HG02798 (cell line): ENCODE measurements around the gene MPZ.
"Not testable (repeated sequence)": the region's sequence is repeated elsewhere in the genome, so short reads cannot be mapped to it uniquely, and the experiment has no call there.

Source experiments
- ATAC-seq: cut with Tn5 transposase; IDR thresholded peaks from one replicate; pipeline ENCODE4 v1.9.1; 2021; ENCODE audit warnings: mild to moderate bottlenecking; ENCODE audit not compliant: unreplicated experiment, poor library complexity

The MPZ gene

GRCh38 chr1:161258439-161259344, 51.1 kb downstream of the MPZ start, which contains the start of gene PCP4L1:
Gene PCP4L1 (plus strand): TSS chr1:161258745. CDS start chr1:161258975, 230 bp downstream.
- ATAC-seq: peak; percentile 57

DNA sequence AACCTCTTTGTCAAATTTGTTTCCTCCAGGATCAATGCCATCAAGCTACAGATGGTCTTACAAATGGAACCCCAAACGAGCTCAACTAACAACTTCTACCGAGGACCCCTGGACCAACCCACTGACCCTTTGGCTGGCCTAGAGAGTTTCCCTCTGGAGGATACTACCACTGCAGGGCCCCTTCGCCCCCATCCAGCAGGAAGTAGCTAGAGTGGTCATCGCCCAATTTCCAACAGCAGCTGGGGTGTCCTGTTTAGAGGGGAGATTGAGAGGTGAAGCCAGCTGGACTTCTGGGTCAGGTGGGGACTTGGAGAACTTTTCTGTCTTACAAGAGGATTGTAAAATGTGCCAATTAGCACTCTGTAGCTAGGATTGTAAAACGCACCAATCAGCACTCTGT, 52.7 kb downstream of the MPZ start:
- not testable (repeated sequence) for ATAC-seq

DNA sequence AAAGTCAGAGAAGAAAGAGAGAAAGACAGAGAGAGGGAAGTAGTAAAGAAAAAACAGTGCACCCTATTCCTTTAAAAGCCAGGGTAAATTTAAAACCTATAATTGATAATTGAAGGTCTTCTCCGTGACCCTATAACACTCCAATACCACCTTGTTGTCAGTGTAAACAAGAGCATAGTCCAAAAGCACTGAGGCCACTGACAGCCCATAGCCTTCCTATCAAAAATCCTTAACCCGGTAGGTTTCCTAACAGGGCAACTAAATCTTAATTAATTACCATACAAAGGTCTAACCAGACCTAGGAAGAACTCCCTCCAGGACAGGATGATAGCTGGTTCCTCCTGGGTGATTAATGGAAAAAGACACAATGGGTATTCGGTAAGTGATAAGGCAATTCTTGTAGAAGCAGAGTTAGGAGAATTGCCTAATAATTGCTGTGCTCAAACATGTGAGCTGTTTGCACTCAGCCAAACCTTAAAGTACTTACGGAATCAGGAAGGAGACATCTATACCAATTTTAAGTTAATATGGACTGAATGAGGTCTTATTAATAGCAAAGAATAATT, 53.7 kb downstream of the MPZ start:
- ATAC-seq: not testable (repeated sequence)

DNA sequence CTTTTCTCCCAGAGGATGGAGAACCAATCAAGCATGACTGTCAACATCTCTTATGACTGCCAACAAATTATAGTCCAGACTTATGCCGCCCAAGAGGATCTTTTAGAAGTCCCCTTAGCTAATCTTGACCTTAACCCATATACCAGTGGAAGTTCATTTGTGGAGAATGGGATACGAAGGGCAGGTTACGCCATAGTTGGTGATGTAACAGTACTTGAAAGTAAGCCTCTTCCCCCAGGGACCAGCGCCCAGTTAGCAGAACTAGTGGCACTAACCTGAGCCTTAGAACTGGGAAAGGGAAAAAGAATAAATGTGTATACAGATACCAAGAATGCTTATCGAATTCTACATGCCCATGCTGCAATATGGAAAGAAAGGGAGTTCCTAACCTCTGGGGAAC, 54.5 kb downstream of the MPZ start:
- not testable (repeated sequence) for ATAC-seq
